H9 (cell line): ENCODE results near the gene PVALB. TPM values are rescaled to one million over a fixed set of nuclear protein-coding genes. Genes with fewer than 3 reads are reported as not detected.
"Not testable (repeated sequence)": the region's sequence is repeated elsewhere in the genome, so short reads cannot be mapped to it uniquely, and the experiment has no call there.

Source experiments
- DNase-seq: peaks from one replicate; pipeline ENCODE4 v3.0.0-alpha.2; 2017
- H2AFZ ChIP-seq: one replicate; pipeline ENCODE4 v1.6.1; 2013; ENCODE audit warnings: mild to moderate bottlenecking, low read length, control low read depth, moderate library complexity
- H2AK5ac ChIP-seq: 2 replicates; pipeline ENCODE4 v1.6.1; 2013; ENCODE audit warnings: low read length, control low read depth, mixed read lengths; ENCODE audit not compliant: insufficient read length
- H2BK120ac ChIP-seq: one replicate; pipeline ENCODE4 v1.6.1; 2013; ENCODE audit warnings: low read depth, mild to moderate bottlenecking, low read length, control low read depth, inconsistent platforms; ENCODE audit not compliant: poor library complexity, severe bottlenecking
- H2BK12ac ChIP-seq: 2 replicates; pipeline ENCODE4 v1.6.1; 2013; ENCODE audit warnings: low read length, control low read depth, mixed read lengths, low read depth; ENCODE audit not compliant: insufficient read length
- H2BK15ac ChIP-seq: 2 replicates; pipeline ENCODE4 v1.6.1; 2013; ENCODE audit warnings: low read depth, low read length, control low read depth
- H2BK20ac ChIP-seq: one replicate; pipeline ENCODE4 v1.6.1; 2013; ENCODE audit warnings: low read depth, mild to moderate bottlenecking, low read length, control low read depth, inconsistent platforms; ENCODE audit not compliant: poor library complexity, severe bottlenecking
- H2BK5ac ChIP-seq: 2 replicates; pipeline ENCODE4 v1.6.1; 2013; ENCODE audit warnings: low read length, control low read depth, mixed read lengths; ENCODE audit not compliant: insufficient read length
- H3K14ac ChIP-seq: 2 replicates; pipeline ENCODE4 v1.6.1; 2013; ENCODE audit warnings: low read length, control low read depth; ENCODE audit not compliant: insufficient read depth
- H3K18ac ChIP-seq: 2 replicates; pipeline ENCODE4 v1.6.1; 2013; ENCODE audit warnings: low read depth, mild to moderate bottlenecking, mixed read lengths, low read length, control low read depth; ENCODE audit not compliant: insufficient read length
- H3K23ac ChIP-seq: 2 replicates; pipeline ENCODE4 v1.6.1; 2013; ENCODE audit warnings: low read length, control low read depth, mixed read lengths, low read depth; ENCODE audit not compliant: insufficient read length
- H3K23me2 ChIP-seq: 2 replicates; pipeline ENCODE4 v1.6.1; 2013; ENCODE audit warnings: low read depth, mild to moderate bottlenecking, mixed read lengths, low read length, control low read depth; ENCODE audit not compliant: insufficient read length, poor library complexity, severe bottlenecking
- H3K27ac ChIP-seq: 2 replicates; pipeline ENCODE4 v1.5.1; 2013; ENCODE audit warnings: low read length, control low read depth, mixed read lengths, low read depth; ENCODE audit not compliant: insufficient read length
- H3K27me3 ChIP-seq: 2 replicates; pipeline ENCODE4 v1.6.1; 2013; ENCODE audit warnings: low read length, control low read depth, inconsistent platforms; ENCODE audit not compliant: insufficient read depth
- H3K4ac ChIP-seq: 2 replicates; pipeline ENCODE4 v1.6.1; 2013; ENCODE audit warnings: low read depth, mild to moderate bottlenecking, control low read depth, inconsistent platforms, low read length, moderate library complexity
- H3K4me1 ChIP-seq: 2 replicates; pipeline ENCODE4 v1.6.1; 2013; ENCODE audit warnings: low read length, control low read depth, inconsistent platforms; ENCODE audit not compliant: insufficient read depth
- H3K4me2 ChIP-seq: 2 replicates; pipeline ENCODE4 v1.6.1; 2013; ENCODE audit warnings: low read length, control low read depth, mixed read lengths; ENCODE audit not compliant: insufficient read length, insufficient read depth
- H3K56ac ChIP-seq: 2 replicates; pipeline ENCODE4 v1.6.1; 2013; ENCODE audit warnings: low read depth, mild to moderate bottlenecking, mixed read lengths, low read length, control low read depth; ENCODE audit not compliant: insufficient read length
- H3K79me1 ChIP-seq: 2 replicates; pipeline ENCODE4 v1.6.1; 2013; ENCODE audit warnings: low read depth, mild to moderate bottlenecking, moderate library complexity, low read length, control low read depth, inconsistent platforms; ENCODE audit not compliant: insufficient read depth, poor library complexity, severe bottlenecking
- H3K79me2 ChIP-seq: 2 replicates; pipeline ENCODE4 v1.6.1; 2013; ENCODE audit warnings: low read length, control low read depth, inconsistent platforms; ENCODE audit not compliant: insufficient read depth
- H3K9ac ChIP-seq: 2 replicates; pipeline ENCODE4 v1.6.1; 2013; ENCODE audit warnings: low read length, control low read depth, mixed read lengths; ENCODE audit not compliant: insufficient read length; ENCODE audit errors: extremely low read depth
- H3K9me3 ChIP-seq: one replicate; pipeline ENCODE4 v1.6.1; 2013; ENCODE audit warnings: low read depth, low read length, inconsistent platforms; ENCODE audit not compliant: control insufficient read depth
- H3T11ph ChIP-seq: one replicate; pipeline ENCODE4 v1.6.1; 2013; ENCODE audit warnings: mild to moderate bottlenecking, low read length, control low read depth, inconsistent platforms
- H4K20me1 ChIP-seq: one replicate; pipeline ENCODE4 v1.6.1; 2013; ENCODE audit not compliant: control insufficient read depth, insufficient read length, insufficient read depth
- H4K5ac ChIP-seq: 2 replicates; pipeline ENCODE4 v1.6.1; 2013; ENCODE audit warnings: low read depth, mild to moderate bottlenecking, mixed read lengths, low read length, control low read depth; ENCODE audit not compliant: insufficient read length
- H4K8ac ChIP-seq: replicated peaks from 2 replicates; pipeline ENCODE4 v1.6.1; 2013; ENCODE audit warnings: low read length, control low read depth, mixed read lengths, low read depth; ENCODE audit not compliant: insufficient read length
- H4K91ac ChIP-seq: 2 replicates; pipeline ENCODE4 v1.6.1; 2013; ENCODE audit warnings: low read depth, mild to moderate bottlenecking, moderate library complexity, mixed read lengths, low read length, control low read depth; ENCODE audit not compliant: insufficient read length
- H3K27ac Mint-ChIP-seq, 3 experiments: 2 replicates in 2 of 3; 3 replicates in 1 of 3; pipeline ENCODE4 v1.8.0; 2020 to 2021; ENCODE audit warnings: mixed read lengths in 3 of 3, mild to moderate bottlenecking in 1 of 3, moderate library complexity in 1 of 3
- H3K27me3 Mint-ChIP-seq: 2 replicates; pipeline ENCODE4 v1.8.0; 2021; ENCODE audit warnings: low read depth, mild to moderate bottlenecking, moderate library complexity, mixed read lengths
- H3K36me3 Mint-ChIP-seq, 3 experiments: 2 replicates in 2 of 3; 3 replicates in 1 of 3; pipeline ENCODE4 v1.8.0; 2020 to 2021; ENCODE audit warnings: low read depth in 3 of 3, mixed read lengths in 3 of 3; ENCODE audit not compliant: insufficient read depth in 1 of 3
- H3K4me1 Mint-ChIP-seq, 2 experiments: 2 replicates each; pipeline ENCODE4 v1.8.0; 2020; ENCODE audit warnings: mixed read lengths in 2 of 2
- H3K4me3 Mint-ChIP-seq, 2 experiments: 2 replicates in 1 of 2; 3 replicates in 1 of 2; pipeline ENCODE4 v1.8.0; 2020 to 2021; ENCODE audit warnings: mild to moderate bottlenecking in 2 of 2, mixed read lengths in 2 of 2, moderate library complexity in 1 of 2
- H3K9me3 Mint-ChIP-seq, 2 experiments: 2 replicates in 1 of 2; 3 replicates in 1 of 2; pipeline ENCODE4 v1.8.0; 2020; ENCODE audit warnings: mild to moderate bottlenecking in 2 of 2, mixed read lengths in 2 of 2, moderate library complexity in 1 of 2
- CTCF ChIP-seq: fragments of 200-600 bp; sonication (generic); conservative IDR thresholded peaks from 3 replicates; pipeline ENCODE4 v1.8.0; 2021; ENCODE audit warnings: antibody characterized with exemption, mild to moderate bottlenecking
- WGBS: extraction: QIAGEN DNeasy Blood & Tissue Kit; methylation state at CpG from one replicate; pipeline ENCODE4 v1.1.7; 2013; ENCODE audit warnings: missing lambda C conversion rate, low lambda C conversion rate, mixed read lengths; ENCODE audit not compliant: insufficient read length; ENCODE audit errors: extremely low coverage; 5-methylcytosine and 5-hydroxymethylcytosine counted together
- total RNA-seq: library from RNA; stranded (reverse); gene quantifications from 2 replicates; pipeline ENCODE4 v1.2.1, GENCODE V29; 2021

PVALB gene
- total RNA-seq, 1 experiment from 2014 or later, result 2.7 TPM

- Histone ChIP-seq H3K79me2 (no peaks in the 10 kb centered on the region), H3K9ac (no peak overlapping the region), H3K23ac (no peak overlapping the region), H3K23me2 (no peaks in the 10 kb centered on the region), H3K56ac (no peak overlapping the region), H3K27me3 (no peaks in the 10 kb centered on the region; the same call in 1 of the 2 replicates), H2BK5ac (no peak overlapping the region), H3K79me1 (no peaks in the 10 kb centered on the region), H3K27ac (no peak overlapping the region), H3K4me1 (no peaks in the 10 kb centered on the region), H3K14ac (no peak overlapping the region), H3K4ac (no peak overlapping the region), H3K4me2 (no peak overlapping the region), H4K20me1 (no peaks in the 10 kb centered on the region), H3K9me3 (no peaks in the 10 kb centered on the region), H2BK20ac (no peak overlapping the region), H4K91ac (no peak overlapping the region), H3T11ph (no peak overlapping the region), H4K5ac (no peak overlapping the region), H2BK12ac (no peak overlapping the region), H2BK120ac (no peak overlapping the region), H2AK5ac (no peak overlapping the region), H3K18ac (no peak overlapping the region), H2BK15ac (no peak overlapping the region), H4K8ac (no peak overlapping the region), H2AFZ (no peak overlapping the region)
- no CpG with 5 or more reads among the region's 6 CpGs for WGBS
- Mint-ChIP-seq H3K27me3 (peaks cover 33% of the 10 kb centered on the region), H3K4me1 (peaks cover 2 to 21% of the 10 kb centered on the region in 2 experiments; a peak in 3 of 4 replicates), H3K27ac (no peak overlapping the region; a peak in 1 of 7 replicates), H3K9me3 (no peaks in the 10 kb centered on the region; a peak in 1 of 5 replicates), H3K36me3 (no peaks in the 10 kb centered on the region), H3K4me3 (no peak overlapping the region)
- no peak for TF ChIP-seq CTCF
- DNase-seq, result no peak
These were observed 61.5 kb downstream of the PVALB start for GRCh38 chr22:36755316-36755715.

- H3K36me3 Mint-ChIP-seq, H3T11ph ChIP-seq, H3K23ac ChIP-seq, H3K9ac ChIP-seq, H3K27ac ChIP-seq, H2BK120ac ChIP-seq, H3K27me3 ChIP-seq, H2BK5ac ChIP-seq, H3K23me2 ChIP-seq, H2BK20ac ChIP-seq, H4K8ac ChIP-seq, H2BK15ac ChIP-seq, H4K5ac ChIP-seq, H3K9me3 ChIP-seq, H4K20me1 ChIP-seq, H3K4me1 ChIP-seq, H2BK12ac ChIP-seq, H3K27ac Mint-ChIP-seq, H2AK5ac ChIP-seq, H3K4me2 ChIP-seq, H3K56ac ChIP-seq, H3K79me1 ChIP-seq, H2AFZ ChIP-seq, H3K14ac ChIP-seq, H3K79me2 ChIP-seq, H3K9me3 Mint-ChIP-seq, H3K4ac ChIP-seq, H4K91ac ChIP-seq, H3K4me3 Mint-ChIP-seq, H3K18ac ChIP-seq: not testable (repeated sequence)
- peaks cover 2 to 21% of the 10 kb centered on the region in 2 experiments; a peak in 3 of 4 replicates for H3K4me1 Mint-ChIP-seq
- H3K27me3 Mint-ChIP-seq, result peaks cover 33% of the 10 kb centered on the region
- DNase-seq, result peak; percentile 4
- WGBS, result no CpG with 5 or more reads among the region's 9 CpGs
These were observed 62.0 kb downstream of the PVALB start for GRCh38 chr22:36754881-36755280.
